Measurements from ENCODE around the gene ARHGEF28. TPM values are rescaled to one million over a fixed set of nuclear protein-coding genes. Genes with fewer than 3 reads are reported as not detected.

ARHGEF28 gene
- total and polyA plus RNA-seq, 4 experiments from 2014 or later: not detected

DNA sequence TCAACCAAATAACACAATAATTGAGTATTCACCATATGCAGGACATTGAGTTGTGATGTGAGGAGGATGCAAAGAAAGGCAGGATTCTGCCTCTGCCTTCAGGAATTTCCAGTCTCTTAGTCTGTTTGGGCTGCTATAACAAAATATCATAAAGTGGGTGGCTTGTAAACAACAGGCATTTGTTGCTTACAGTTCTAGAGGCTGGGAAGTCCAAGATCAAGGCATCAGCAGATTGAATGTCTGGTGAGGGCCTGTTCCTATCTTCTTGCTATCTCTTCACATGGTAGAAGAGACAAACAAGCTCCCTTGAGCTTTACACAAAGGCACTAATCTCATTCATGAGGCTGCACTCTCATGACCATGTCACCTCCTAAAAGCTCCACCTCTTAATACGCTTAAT, 360.7 kb downstream of the ARHGEF28 start:
- Histone ChIP-seq H3K36me3 (ENCODE audit: insufficient read depth, low read length) (no peaks in the 10 kb centered on the region), H3K27me3 (ENCODE audit: insufficient read depth, low read length) (no peaks in the 10 kb centered on the region), H3K4me1 (ENCODE audit: insufficient read depth, low read length) (no peaks in the 10 kb centered on the region), H3K4me3 (ENCODE audit: low read length in 2 of 2) (no peak overlapping the region), H3K27ac (ENCODE audit: low read depth, low read length) (no peak overlapping the region), H3K9me3 (ENCODE audit: control insufficient read depth in 1 of 2, low read length in 2 of 2) (no peaks in the 10 kb centered on the region)
- ChIA-PET CTCF (ENCODE audit: partially characterized antibody) (no interaction called here), POLR2A (ENCODE audit: partially characterized antibody) (no interaction called here)
- no peak for DNase-seq
- no peaks in the 10 kb centered on the region for H3K4me1 Mint-ChIP-seq
- H3K27ac Mint-ChIP-seq: no peak overlapping the region
- peaks cover 0 to 2% (median 0%) of the 10 kb centered on the region in 8 donors for H3K9me3 Mint-ChIP-seq
- intact Hi-C loops (cut with micrococcal nuclease): no loop called here
- no peak overlapping the region for H3K4me3 Mint-ChIP-seq
- peaks cover 5 to 14% of the 10 kb centered on the region in 2 donors for H3K27me3 Mint-ChIP-seq
- H3K36me3 Mint-ChIP-seq: no peaks in the 10 kb centered on the region

DNA sequence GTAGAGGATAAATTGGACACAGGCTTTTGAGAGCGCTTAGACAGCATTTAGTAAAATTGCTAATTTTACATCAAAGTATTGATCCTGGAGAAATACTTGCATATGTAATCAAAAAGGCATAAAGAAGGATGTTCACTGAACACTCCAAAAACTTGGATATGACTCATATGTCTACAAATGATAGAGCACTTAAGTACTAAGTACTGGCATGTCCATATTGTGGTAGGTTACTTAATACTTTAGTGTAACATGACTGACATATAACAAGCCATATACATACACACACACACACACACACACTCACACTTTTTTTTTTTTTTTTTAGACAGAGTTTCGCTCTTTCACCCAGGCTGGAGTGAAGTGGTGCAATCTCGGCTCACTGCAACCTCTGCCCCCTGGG, 361.9 kb downstream of the ARHGEF28 start:
- intact Hi-C loops (cut with micrococcal nuclease): no loop called here
- H3K4me1 Mint-ChIP-seq: no peaks in the 10 kb centered on the region
- H3K27me3 ChIP-seq (ENCODE audit: insufficient read depth, low read length): no peaks in the 10 kb centered on the region
- no peaks in the 10 kb centered on the region for H3K36me3 ChIP-seq (ENCODE audit: insufficient read depth, low read length)
- peaks cover 2 to 14% of the 10 kb centered on the region in 2 donors for H3K27me3 Mint-ChIP-seq
- no peaks in the 10 kb centered on the region for H3K4me1 ChIP-seq (ENCODE audit: insufficient read depth, low read length)
- no peaks in the 10 kb centered on the region for H3K36me3 Mint-ChIP-seq
- H3K4me3 ChIP-seq (ENCODE audit: low read length in 2 of 2): no peak overlapping the region
- no peak for DNase-seq
- H3K9me3 Mint-ChIP-seq: peaks cover 0 to 9% (median 0%) of the 10 kb centered on the region in 8 donors
- CTCF ChIA-PET (ENCODE audit: partially characterized antibody): no interaction called here
- no peak overlapping the region for H3K27ac ChIP-seq (ENCODE audit: low read depth, low read length)
- H3K27ac Mint-ChIP-seq: no peak overlapping the region
- no peaks in the 10 kb centered on the region for H3K9me3 ChIP-seq (ENCODE audit: control insufficient read depth in 1 of 2, low read length in 2 of 2)
- no peak overlapping the region for H3K4me3 Mint-ChIP-seq
- POLR2A ChIA-PET (ENCODE audit: partially characterized antibody): no interaction called here

- intact Hi-C loops (cut with micrococcal nuclease): no loop called here
- ChIA-PET POLR2A (ENCODE audit: partially characterized antibody) (interaction anchor here (0.6 kb wide), 1 partner anchor 31 kb away, joined by 3 read pairs; no protein-coding TSS in a partner anchor), CTCF (ENCODE audit: partially characterized antibody) (no interaction called here)
- Histone ChIP-seq H3K9me3 (ENCODE audit: control insufficient read depth in 1 of 2, low read length in 2 of 2) (no peaks in the 10 kb centered on the region), H3K4me1 (ENCODE audit: insufficient read depth, low read length) (no peaks in the 10 kb centered on the region), H3K27ac (ENCODE audit: low read depth, low read length) (no peak overlapping the region), H3K36me3 (ENCODE audit: insufficient read depth, low read length) (no peaks in the 10 kb centered on the region), H3K4me3 (ENCODE audit: low read length in 2 of 2) (no peak overlapping the region), H3K27me3 (ENCODE audit: insufficient read depth, low read length) (no peaks in the 10 kb centered on the region)
- Mint-ChIP-seq H3K36me3 (no peaks in the 10 kb centered on the region), H3K4me1 (no peaks in the 10 kb centered on the region), H3K9me3 (peaks cover 0 to 9% (median 4%) of the 10 kb centered on the region in 8 donors), H3K27ac (no peak overlapping the region), H3K4me3 (no peak overlapping the region), H3K27me3 (peaks cover 2 to 17% of the 10 kb centered on the region in 2 donors)
- DNase-seq: no peak
Observed at GRCh38 chr5:73989956-73990355, 364.0 kb downstream of the ARHGEF28 start.

Other genes with a start within 250 kb of the ARHGEF28 start
- gene FOXD1, start 177.4 kb upstream of the ARHGEF28 start, total RNA-seq: not detected
- under 1 TPM in 1 of 2 donors, not detected in 1; 0.08 TPM for gene FOXD1, start 177.4 kb upstream of the ARHGEF28 start, polyA plus RNA-seq
- 100 to 1,000 TPM; 538 to 557 TPM for gene BTF3, start 127.8 kb upstream of the ARHGEF28 start, total RNA-seq
- gene BTF3, start 127.8 kb upstream of the ARHGEF28 start, polyA plus RNA-seq: 100 to 1,000 TPM; 757 to 779 TPM
- 10 to 100 TPM; 51.9 to 59.4 TPM for gene ANKRA2, start 60.6 kb upstream of the ARHGEF28 start, total RNA-seq
- 10 to 100 TPM; 15.9 to 28.4 TPM for gene ANKRA2, start 60.6 kb upstream of the ARHGEF28 start, polyA plus RNA-seq
- gene UTP15, start 60.5 kb upstream of the ARHGEF28 start, total RNA-seq: 10 to 100 TPM; 22.6 to 22.7 TPM
- gene UTP15, start 60.5 kb upstream of the ARHGEF28 start, polyA plus RNA-seq: 10 to 100 TPM in 1 of 2 donors, 1 to 10 TPM in 1; 5.0 to 12.7 TPM

Data from CD4-positive, alpha-beta memory T cell (primary cell).